Measurements from ENCODE around the gene HOTAIR.

HOTAIR gene

GRCh38 chr12:53969588-53970259 lies 5.0 kb downstream of the HOTAIR start:
- Histone ChIP-seq H3K9me2 (replicated peaks; ENCODE audit: insufficient read depth, low read length) (no peaks in the 10 kb centered on the region), H3K4me3 (ENCODE audit: low read length) (no peak overlapping the region), H4K20me1 (ENCODE audit: insufficient read depth, low read length) (no peaks in the 10 kb centered on the region; the same call in 1 of the 2 replicates), H3K36me3 (replicated peaks; ENCODE audit: insufficient read depth, low read length) (no peaks in the 10 kb centered on the region), H3K27ac (ENCODE audit: low read length) (no peak overlapping the region), H3K4me2 (ENCODE audit: low read depth, low read length) (no peak overlapping the region), H3K79me2 (ENCODE audit: low read length) (no peaks in the 10 kb centered on the region), H3K9me3 (replicated peaks; ENCODE audit: insufficient read depth, low read length) (no peaks in the 10 kb centered on the region), H3K9ac (ENCODE audit: low read length) (no peak overlapping the region), H2AFZ (ENCODE audit: low read length) (no peak overlapping the region), H3K27me3 (replicated peaks; ENCODE audit: insufficient read depth, low read length) (peaks cover 100% of the 10 kb centered on the region), H3F3A (ENCODE audit: insufficient read depth, low read length) (no peaks in the 10 kb centered on the region), H3K4me1 (ENCODE audit: low read length) (no peaks in the 10 kb centered on the region)
- TF ChIP-seq CTCF (IDR thresholded peaks at IDR 0.05; ENCODE audit: low read length) (no peak), EZH2phosphoT487 (IDR thresholded peaks at IDR 0.05; ENCODE audit: low read length) (no peak), EZH2 (optimal IDR thresholded peaks at IDR 0.05; ENCODE audit: low read depth, low read length) (no peak)
- DNase-seq: no peak

DNA sequence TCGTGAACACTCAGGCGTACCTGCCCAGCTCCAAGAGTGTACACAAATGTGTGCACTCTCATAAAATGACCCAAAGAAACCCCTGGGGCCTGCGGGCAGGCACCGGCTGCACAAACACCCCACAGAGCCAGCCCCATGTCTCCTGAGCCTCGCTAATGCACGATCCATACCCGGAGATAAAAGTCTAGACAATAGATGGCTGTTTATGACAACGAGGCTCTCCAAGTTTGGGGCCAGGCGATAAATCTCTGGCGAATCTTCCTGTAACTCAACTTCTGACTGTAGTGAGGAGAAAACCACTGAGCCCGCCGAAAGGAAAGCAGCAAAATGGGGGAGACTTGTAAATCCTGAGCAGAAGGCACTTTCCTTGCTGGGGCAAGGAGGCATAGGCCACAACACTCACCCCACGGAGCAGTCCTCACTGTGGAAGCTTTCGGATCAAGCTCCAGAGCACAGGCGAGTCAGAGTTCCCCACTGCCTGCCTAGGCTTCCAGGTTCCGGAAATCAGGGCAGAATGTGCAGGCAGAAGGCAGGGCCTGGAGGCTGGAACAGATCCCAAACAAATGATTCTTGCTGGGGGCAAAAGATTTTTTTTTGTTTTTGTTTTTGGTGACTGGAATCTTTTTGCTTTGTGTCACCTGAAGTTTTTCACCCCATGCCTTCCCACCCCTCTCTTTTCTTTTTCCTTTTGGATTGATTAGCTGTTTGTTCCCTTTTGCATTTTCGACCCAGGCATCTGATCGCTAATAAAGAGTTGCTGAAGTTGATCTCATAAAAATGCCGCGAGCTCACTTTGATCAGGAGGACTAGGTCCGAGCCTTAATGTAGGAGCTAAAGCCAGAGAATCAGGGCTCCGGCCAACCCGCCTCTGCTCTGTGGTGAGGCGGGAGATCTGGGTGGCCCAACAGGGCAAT lies 6.3 kb downstream of the HOTAIR start:
- H3K27me3 ChIP-seq (replicated peaks; ENCODE audit: insufficient read depth, low read length): peaks cover 100% of the 10 kb centered on the region
- no peaks in the 10 kb centered on the region for H3K4me1 ChIP-seq (ENCODE audit: low read length)
- no peaks in the 10 kb centered on the region for H3K9me2 ChIP-seq (replicated peaks; ENCODE audit: insufficient read depth, low read length)
- H3K4me2 ChIP-seq (ENCODE audit: low read depth, low read length): no peak overlapping the region
- no peak overlapping the region for H3K27ac ChIP-seq (ENCODE audit: low read length)
- H2AFZ ChIP-seq (ENCODE audit: low read length): no peak overlapping the region
- H3K9me3 ChIP-seq (replicated peaks; ENCODE audit: insufficient read depth, low read length): no peaks in the 10 kb centered on the region
- no peaks in the 10 kb centered on the region for H3K79me2 ChIP-seq (ENCODE audit: low read length)
- H4K20me1 ChIP-seq (ENCODE audit: insufficient read depth, low read length): no peaks in the 10 kb centered on the region
- H3K9ac ChIP-seq (ENCODE audit: low read length): no peak overlapping the region
- no peak for TF ChIP-seq CTCF (IDR thresholded peaks at IDR 0.05; ENCODE audit: low read length)
- TF ChIP-seq EZH2phosphoT487 (IDR thresholded peaks at IDR 0.05; ENCODE audit: low read length): no peak
- TF ChIP-seq EZH2 (optimal IDR thresholded peaks at IDR 0.05; ENCODE audit: low read depth, low read length): no peak
- H3K4me3 ChIP-seq (ENCODE audit: low read length): no peak overlapping the region
- no peak for DNase-seq
- no peaks in the 10 kb centered on the region for H3K36me3 ChIP-seq (replicated peaks; ENCODE audit: insufficient read depth, low read length)
- H3F3A ChIP-seq (ENCODE audit: insufficient read depth, low read length): no peaks in the 10 kb centered on the region

DNA sequence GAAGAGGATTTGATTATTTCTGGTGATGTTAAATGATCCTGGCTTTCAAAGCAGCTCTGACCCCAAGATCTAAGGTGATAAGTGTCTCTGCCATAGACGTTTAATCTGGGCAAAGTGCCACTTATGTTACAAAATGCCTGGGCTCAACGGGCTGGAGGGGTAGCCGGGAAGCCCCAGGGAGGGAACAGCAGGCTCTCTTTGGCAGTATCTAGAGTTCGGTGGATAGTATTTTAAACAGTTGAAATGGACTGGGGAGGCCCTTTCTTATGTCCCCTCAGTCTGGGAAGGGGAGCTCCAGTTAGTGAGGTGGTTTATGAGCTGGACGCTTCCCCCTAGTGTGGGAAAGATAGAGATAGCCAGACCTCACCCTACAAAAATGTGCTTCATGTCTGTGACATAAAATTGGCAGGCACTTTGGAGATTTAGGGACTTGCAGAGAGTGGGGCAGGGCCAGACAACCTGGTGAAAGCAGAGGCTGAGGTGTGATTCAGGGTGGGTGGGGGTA lies 7.3 kb downstream of the HOTAIR start:
- no peaks in the 10 kb centered on the region for H4K20me1 ChIP-seq (ENCODE audit: insufficient read depth, low read length)
- H3K79me2 ChIP-seq (ENCODE audit: low read length): no peaks in the 10 kb centered on the region
- no peak overlapping the region for H2AFZ ChIP-seq (ENCODE audit: low read length)
- H3K4me3 ChIP-seq (ENCODE audit: low read length): no peak overlapping the region
- DNase-seq: no peak
- no peaks in the 10 kb centered on the region for H3K9me3 ChIP-seq (replicated peaks; ENCODE audit: insufficient read depth, low read length)
- H3K4me2 ChIP-seq (ENCODE audit: low read depth, low read length): no peak overlapping the region
- H3K27ac ChIP-seq (ENCODE audit: low read length): no peak overlapping the region
- TF ChIP-seq EZH2 (optimal IDR thresholded peaks at IDR 0.05; ENCODE audit: low read depth, low read length): no peak
- no peak for TF ChIP-seq CTCF (IDR thresholded peaks at IDR 0.05; ENCODE audit: low read length)
- TF ChIP-seq EZH2phosphoT487 (IDR thresholded peaks at IDR 0.05; ENCODE audit: low read length): no peak
- H3K4me1 ChIP-seq (ENCODE audit: low read length): no peaks in the 10 kb centered on the region
- H3K9ac ChIP-seq (ENCODE audit: low read length): no peak overlapping the region
- no peaks in the 10 kb centered on the region for H3K9me2 ChIP-seq (replicated peaks; ENCODE audit: insufficient read depth, low read length)
- H3K27me3 ChIP-seq (replicated peaks; ENCODE audit: insufficient read depth, low read length): peaks cover 100% of the 10 kb centered on the region
- no peaks in the 10 kb centered on the region for H3K36me3 ChIP-seq (replicated peaks; ENCODE audit: insufficient read depth, low read length)
- no peaks in the 10 kb centered on the region for H3F3A ChIP-seq (ENCODE audit: insufficient read depth, low read length)

Data from MM.1S (cell line).